Measurements from ENCODE around the gene PACSIN3.

- TF ChIP-seq CTCF (optimal IDR thresholded peaks at IDR 0.05 in 1 of 3, IDR thresholded peaks at IDR 0.05 in 1 of 3, conservative IDR thresholded peaks at IDR 0.05 in 1 of 3; ENCODE audit: extremely low read depth in 1 of 3, insufficient read depth in 2 of 3, low read length in 3 of 3) (peak in 1 of 3 experiments; percentile 12), EZH2 (IDR thresholded peaks at IDR 0.05; ENCODE audit: low read length) (no peak)
Measured at GRCh38 chr11:47186700-47187695, 764 bp upstream of the PACSIN3 start.
